OCI-LY1 (cell line): ENCODE measurements around the gene ZNF598.

Source experiments
- H2AFZ ChIP-seq: fragments of 200-600 bp; sonication (generic), shearing (Covaris generic); 2 replicates; pipeline ENCODE4 v1.6.0; 2014; ENCODE audit warnings: antibody characterized with exemption, mild to moderate bottlenecking, low read length
- H3F3A ChIP-seq: fragments of 200-600 bp; sonication (generic), shearing (Covaris generic); 2 replicates; pipeline ENCODE4 v1.6.0; 2014; ENCODE audit warnings: mild to moderate bottlenecking, antibody characterized with exemption, low read length, moderate library complexity; ENCODE audit not compliant: insufficient read depth
- H3K27ac ChIP-seq: fragments of 200-600 bp; sonication (generic); 2 replicates; pipeline ENCODE4 v1.5.1; 2014; ENCODE audit warnings: low read length, mixed run types, mild to moderate bottlenecking, low read depth; ENCODE audit not compliant: poor library complexity, severe bottlenecking
- H3K27me3 ChIP-seq: fragments of 200-600 bp; sonication (generic); 2 replicates; pipeline ENCODE4 v1.6.0; 2014; ENCODE audit warnings: antibody characterized with exemption, mild to moderate bottlenecking, low read length, moderate library complexity; ENCODE audit not compliant: insufficient read depth
- H3K36me3 ChIP-seq: fragments of 200-600 bp; sonication (generic); 2 replicates; pipeline ENCODE4 v1.6.1; 2014; ENCODE audit warnings: mild to moderate bottlenecking, antibody characterized with exemption, low read length, moderate library complexity, mixed read lengths; ENCODE audit not compliant: insufficient read depth
- H3K4me1 ChIP-seq: fragments of 200-600 bp; sonication (generic); 2 replicates; pipeline ENCODE4 v1.5.1; 2014; ENCODE audit warnings: mild to moderate bottlenecking, low read length, moderate library complexity; ENCODE audit not compliant: insufficient read depth, severe bottlenecking
- H3K4me2 ChIP-seq: fragments of 200-600 bp; sonication (generic), shearing (Covaris generic); 2 replicates; pipeline ENCODE4 v1.6.1; 2014; ENCODE audit warnings: low read length
- H3K4me3 ChIP-seq: fragments of 200-600 bp; sonication (generic); 2 replicates; pipeline ENCODE4 v1.5.1; 2014; ENCODE audit warnings: low read length, low read depth, mild to moderate bottlenecking, mixed read lengths; ENCODE audit not compliant: poor library complexity, severe bottlenecking
- H3K79me2 ChIP-seq: fragments of 200-600 bp; shearing (Covaris generic); 2 replicates; pipeline ENCODE4 v1.6.1; 2016; ENCODE audit warnings: mixed run types, low read length, mixed read lengths; ENCODE audit not compliant: insufficient read depth
- H3K9ac ChIP-seq: fragments of 200-600 bp; sonication (generic), shearing (Covaris generic); 2 replicates; pipeline ENCODE4 v1.6.1; 2014; ENCODE audit warnings: mild to moderate bottlenecking, low read length, mixed read lengths
- H3K9me2 ChIP-seq: fragments of 200-600 bp; sonication (generic), shearing (Covaris generic); 2 replicates; pipeline ENCODE4 v1.6.1; 2014; ENCODE audit warnings: low read depth, mild to moderate bottlenecking, low read length, mixed read lengths
- H3K9me3 ChIP-seq: fragments of 200-600 bp; shearing (Covaris generic); 2 replicates; pipeline ENCODE4 v1.6.1; 2014; ENCODE audit warnings: low read length, mixed read lengths
- H4K20me1 ChIP-seq: fragments of 200-600 bp; sonication (generic), shearing (Covaris generic); 2 replicates; pipeline ENCODE4 v1.6.0; 2016; ENCODE audit warnings: mild to moderate bottlenecking, low read length; ENCODE audit not compliant: insufficient read depth
- EZH2 ChIP-seq: fragments of 200-600 bp; sonication (generic), shearing (Covaris generic); IDR thresholded peaks from 2 replicates; pipeline ENCODE4 v1.8.0; 2017; ENCODE audit warnings: borderline replicate concordance, mixed run types, mild to moderate bottlenecking, antibody characterized with exemption, low read length, moderate library complexity, mixed read lengths
- TF ChIP-seq, protein P1 (sequence below): fragments of 200-600 bp; sonication (generic), shearing (Covaris generic); IDR thresholded peaks from 2 replicates; pipeline ENCODE4 v1.5.1; 2017; ENCODE audit warnings: mild to moderate bottlenecking, antibody characterized with exemption, low read length, moderate library complexity, mixed read lengths

The ZNF598 gene

DNA sequence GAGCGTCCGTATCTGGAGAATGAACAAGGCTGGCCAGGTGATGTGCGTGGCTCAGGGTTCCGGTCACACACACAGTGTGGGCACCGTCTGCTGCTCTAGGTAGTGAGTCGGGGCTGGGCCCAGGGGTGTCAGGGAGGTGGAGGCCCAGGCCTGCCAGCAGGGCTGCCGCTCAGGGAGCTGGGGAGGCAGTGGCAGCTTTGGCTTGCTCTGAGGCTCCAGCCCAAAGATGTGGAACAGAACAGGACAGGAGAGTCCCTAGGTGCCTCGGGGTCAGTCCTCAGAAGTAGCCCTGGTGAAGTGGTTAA lies 33.5 kb downstream of the ZNF598 start:
- Histone ChIP-seq H3K9ac (no peak overlapping the region), H3K4me2 (no peak overlapping the region), H3K27ac (no peak overlapping the region), H3K4me1 (peaks cover 20% of the 10 kb centered on the region), H2AFZ (no peak overlapping the region), H3F3A (no peaks in the 10 kb centered on the region), H3K9me2 (no peaks in the 10 kb centered on the region), H3K79me2 (peaks cover 4% of the 10 kb centered on the region; the same call in 1 of the 2 replicates), H3K36me3 (peaks cover 49% of the 10 kb centered on the region), H3K9me3 (no peaks in the 10 kb centered on the region), H4K20me1 (no peaks in the 10 kb centered on the region), H3K27me3 (no peaks in the 10 kb centered on the region; the same call in 1 of the 2 replicates), H3K4me3 (no peak overlapping the region)
- TF ChIP-seq EZH2, result no peak
- TF ChIP-seq, protein P1, sequence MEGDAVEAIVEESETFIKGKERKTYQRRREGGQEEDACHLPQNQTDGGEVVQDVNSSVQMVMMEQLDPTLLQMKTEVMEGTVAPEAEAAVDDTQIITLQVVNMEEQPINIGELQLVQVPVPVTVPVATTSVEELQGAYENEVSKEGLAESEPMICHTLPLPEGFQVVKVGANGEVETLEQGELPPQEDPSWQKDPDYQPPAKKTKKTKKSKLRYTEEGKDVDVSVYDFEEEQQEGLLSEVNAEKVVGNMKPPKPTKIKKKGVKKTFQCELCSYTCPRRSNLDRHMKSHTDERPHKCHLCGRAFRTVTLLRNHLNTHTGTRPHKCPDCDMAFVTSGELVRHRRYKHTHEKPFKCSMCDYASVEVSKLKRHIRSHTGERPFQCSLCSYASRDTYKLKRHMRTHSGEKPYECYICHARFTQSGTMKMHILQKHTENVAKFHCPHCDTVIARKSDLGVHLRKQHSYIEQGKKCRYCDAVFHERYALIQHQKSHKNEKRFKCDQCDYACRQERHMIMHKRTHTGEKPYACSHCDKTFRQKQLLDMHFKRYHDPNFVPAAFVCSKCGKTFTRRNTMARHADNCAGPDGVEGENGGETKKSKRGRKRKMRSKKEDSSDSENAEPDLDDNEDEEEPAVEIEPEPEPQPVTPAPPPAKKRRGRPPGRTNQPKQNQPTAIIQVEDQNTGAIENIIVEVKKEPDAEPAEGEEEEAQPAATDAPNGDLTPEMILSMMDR, result no peak

DNA sequence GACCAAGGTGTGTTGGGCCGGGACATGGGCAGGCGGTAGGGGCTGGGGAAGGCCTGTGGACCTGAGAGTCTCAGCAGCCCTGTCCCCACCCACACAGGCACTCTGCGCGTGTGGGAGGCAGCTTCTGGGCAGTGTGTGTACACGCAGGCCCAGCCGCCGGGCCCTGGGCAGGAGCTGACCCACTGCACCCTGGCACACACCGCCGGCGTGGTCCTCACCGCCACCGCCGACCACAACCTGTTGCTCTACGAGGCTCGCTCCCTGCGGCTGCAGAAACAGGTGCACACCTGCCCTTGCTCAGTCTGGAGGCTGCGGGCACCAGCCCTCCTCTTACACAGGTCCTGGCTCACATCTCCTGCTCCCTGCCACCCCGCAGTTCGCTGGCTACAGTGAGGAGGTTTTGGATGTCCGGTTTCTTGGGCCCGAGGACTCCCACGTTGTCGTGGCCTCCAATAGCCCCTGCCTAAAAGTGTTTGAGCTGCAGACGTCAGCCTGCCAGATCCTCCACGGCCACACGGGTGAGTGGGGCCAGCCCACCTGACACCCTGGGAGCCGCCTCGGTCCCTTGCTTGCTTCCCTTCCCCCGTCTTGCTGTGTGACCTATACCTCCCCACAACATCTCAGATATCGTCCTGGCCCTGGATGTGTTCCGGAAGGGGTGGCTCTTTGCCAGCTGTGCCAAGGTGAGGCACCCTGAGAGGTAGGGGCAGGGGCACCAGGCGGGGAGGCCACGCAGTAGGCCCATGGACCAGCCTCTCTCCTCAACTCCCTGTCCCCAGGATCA lies 34.0 kb downstream of the ZNF598 start:
- Histone ChIP-seq H3K4me1 (peaks cover 26% of the 10 kb centered on the region), H3K27ac (no peak overlapping the region), H3K9ac (no peak overlapping the region), H3K4me2 (no peak overlapping the region), H3K9me2 (no peaks in the 10 kb centered on the region), H2AFZ (no peak overlapping the region), H3K27me3 (no peaks in the 10 kb centered on the region; the same call in 1 of the 2 replicates), H3F3A (no peaks in the 10 kb centered on the region), H3K36me3 (peaks cover 49% of the 10 kb centered on the region), H3K9me3 (no peaks in the 10 kb centered on the region), H4K20me1 (no peaks in the 10 kb centered on the region), H3K4me3 (no peak overlapping the region), H3K79me2 (peaks cover 4% of the 10 kb centered on the region; the same call in 1 of the 2 replicates)
- no peak for TF ChIP-seq EZH2
- TF ChIP-seq, protein P1, result no peak

DNA sequence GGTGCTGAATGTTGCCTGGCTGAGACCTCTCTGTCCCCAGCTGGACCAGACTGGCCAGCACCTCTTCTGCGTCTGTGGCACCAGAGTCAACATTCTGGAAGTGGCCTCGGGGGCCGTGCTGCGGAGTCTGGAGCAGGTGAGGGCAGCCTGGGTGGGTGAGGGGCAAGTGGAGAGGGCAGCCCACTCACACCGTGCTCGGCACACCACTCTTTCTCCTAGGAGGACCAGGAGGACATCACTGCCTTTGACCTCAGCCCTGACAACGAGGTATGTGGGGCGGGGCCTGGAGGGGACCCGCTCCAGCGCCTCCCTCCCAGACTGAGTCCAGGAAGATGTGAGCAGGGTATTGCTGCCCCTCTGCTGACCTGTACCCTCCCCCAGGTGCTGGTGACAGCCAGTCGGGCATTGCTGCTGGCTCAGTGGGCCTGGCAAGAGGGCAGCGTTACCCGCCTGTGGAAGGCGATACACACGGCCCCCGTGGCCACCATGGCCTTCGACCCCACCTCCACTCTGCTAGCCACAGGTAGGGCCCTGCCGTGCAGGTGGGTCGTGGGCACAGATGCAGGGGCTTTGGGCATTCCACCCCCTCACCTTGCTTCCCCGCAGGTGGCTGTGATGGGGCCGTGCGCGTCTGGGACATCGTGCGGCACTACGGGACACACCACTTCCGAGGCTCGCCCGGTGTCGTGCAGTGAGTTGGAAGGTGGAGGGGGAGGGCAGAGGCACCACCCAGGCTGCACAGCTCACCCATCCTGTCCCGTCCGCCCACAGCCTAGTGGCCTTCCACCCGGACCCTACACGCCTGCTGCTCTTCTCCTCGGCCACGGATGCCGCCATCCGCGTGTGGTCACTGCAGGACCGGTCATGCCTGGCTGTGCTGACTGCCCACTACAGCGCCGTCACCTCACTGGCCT lies 35.2 kb downstream of the ZNF598 start:
- peaks cover 4% of the 10 kb centered on the region; the same call in 1 of the 2 replicates for H3K79me2 ChIP-seq
- TF ChIP-seq EZH2, result no peak
- TF ChIP-seq, protein P1, result no peak
- H2AFZ ChIP-seq, result no peak overlapping the region
- H3K27me3 ChIP-seq, result no peaks in the 10 kb centered on the region
- H3K9me2 ChIP-seq, result no peaks in the 10 kb centered on the region
- H3K4me2 ChIP-seq, result no peak overlapping the region
- no peak overlapping the region for H3K4me3 ChIP-seq
- no peaks in the 10 kb centered on the region for H3K9me3 ChIP-seq
- H3K36me3 ChIP-seq, result peaks cover 49% of the 10 kb centered on the region
- H3K9ac ChIP-seq, result no peak overlapping the region
- no peak overlapping the region for H3K27ac ChIP-seq
- H3K4me1 ChIP-seq, result peaks cover 30% of the 10 kb centered on the region
- H4K20me1 ChIP-seq, result no peaks in the 10 kb centered on the region
- H3F3A ChIP-seq, result no peaks in the 10 kb centered on the region
